ENCODE data around the gene ARHGAP27.
"Not testable (repeated sequence)": the region's sequence is repeated elsewhere in the genome, so short reads cannot be mapped to it uniquely, and the experiment has no call there.

Gene ARHGAP27

GRCh38 chr17:45446872-45447625 is 14.4 kb upstream of the ARHGAP27 start:
- not testable (repeated sequence) for DNase-seq (ENCODE audit: low read depth)

DNA sequence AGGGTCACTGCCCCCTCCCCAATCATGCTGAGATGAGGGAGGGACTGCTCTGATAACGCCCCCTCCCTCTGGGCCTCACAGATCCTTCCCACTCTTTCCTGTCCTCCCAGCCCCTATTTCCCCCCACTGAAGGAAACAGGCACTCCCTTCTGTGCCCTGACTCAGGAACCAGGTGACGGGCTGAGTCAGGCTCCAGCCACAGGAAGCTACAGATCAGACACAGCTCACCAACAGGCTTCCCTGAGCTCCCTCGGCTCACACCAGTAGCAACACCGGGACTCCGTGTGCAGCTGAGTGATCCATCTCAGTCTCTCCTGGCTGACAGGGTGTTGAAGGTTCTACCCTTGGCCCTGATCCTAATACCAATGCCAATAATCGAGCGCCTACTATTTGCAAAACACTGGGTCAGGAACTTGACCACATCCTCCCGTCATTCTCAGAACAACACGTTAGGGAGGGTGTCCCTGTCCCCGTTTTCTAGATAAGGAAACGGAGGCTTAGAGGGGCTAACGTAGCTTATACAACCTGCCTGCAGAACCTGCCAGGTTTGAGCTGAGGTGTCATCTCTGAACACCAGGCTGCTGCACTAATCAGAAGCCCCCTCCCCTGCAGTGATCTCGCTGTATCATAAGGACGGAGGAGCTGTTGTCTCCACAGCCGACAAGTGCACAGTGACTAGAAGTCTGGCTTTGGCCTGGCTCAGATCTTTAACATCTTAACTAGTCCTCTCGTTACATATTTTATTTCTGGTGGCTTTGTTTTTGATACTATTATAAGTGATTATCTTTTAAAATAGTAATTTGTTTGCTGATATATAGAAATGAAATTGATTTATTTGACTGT is 13.5 kb upstream of the ARHGAP27 start:
- not testable (repeated sequence) for DNase-seq (ENCODE audit: low read depth)

DNA sequence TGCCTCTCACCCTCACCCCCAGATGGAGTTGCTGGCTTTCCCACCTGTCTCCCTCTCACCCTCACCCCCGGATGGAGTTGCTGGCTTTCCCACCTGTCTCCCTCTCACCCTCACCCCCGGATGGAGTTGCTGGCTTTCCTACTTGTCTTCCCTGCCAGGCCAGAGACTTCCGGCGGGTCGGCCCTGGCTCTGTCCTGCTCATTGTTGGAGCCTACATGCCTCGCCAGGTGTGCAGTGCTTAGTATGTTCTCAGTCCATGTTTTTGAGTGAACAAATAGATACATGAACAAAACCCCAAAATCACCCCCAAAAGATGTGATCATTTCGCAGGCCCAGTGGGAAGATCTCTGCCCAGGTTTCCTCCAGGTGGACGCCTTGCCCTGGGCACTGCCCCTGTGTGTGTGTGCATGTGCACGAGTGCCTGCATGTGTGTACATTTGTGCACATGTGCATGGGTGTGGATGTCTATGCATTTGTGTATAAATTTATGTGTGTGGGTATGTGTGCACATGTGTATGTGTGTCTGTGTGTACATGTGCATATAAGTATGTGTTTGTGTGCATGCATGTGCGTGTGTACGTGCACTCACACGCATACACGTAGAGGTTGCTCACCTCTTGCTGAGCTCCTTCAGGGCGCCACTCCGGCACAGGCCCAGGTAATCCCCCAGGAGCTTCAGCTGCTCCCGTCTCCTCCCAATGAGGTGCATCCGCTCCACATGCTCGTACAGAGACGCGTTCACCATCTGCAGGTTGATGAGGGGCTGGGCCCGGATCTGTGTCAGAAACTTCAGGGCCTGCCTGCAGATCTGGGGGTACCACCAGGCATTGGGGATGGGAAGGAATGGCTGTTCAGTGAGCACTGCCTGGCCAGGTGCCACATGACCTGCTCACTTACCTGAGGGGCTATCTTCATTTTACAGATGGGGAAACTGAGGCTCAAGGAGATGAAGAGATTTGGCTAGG is 12.5 kb upstream of the ARHGAP27 start:
- DNase-seq (ENCODE audit: low read depth): not testable (repeated sequence)

- not testable (repeated sequence) for DNase-seq (ENCODE audit: low read depth)
Observed at GRCh38 chr17:45444301-45444700, 11.6 kb upstream of the ARHGAP27 start.

DNA sequence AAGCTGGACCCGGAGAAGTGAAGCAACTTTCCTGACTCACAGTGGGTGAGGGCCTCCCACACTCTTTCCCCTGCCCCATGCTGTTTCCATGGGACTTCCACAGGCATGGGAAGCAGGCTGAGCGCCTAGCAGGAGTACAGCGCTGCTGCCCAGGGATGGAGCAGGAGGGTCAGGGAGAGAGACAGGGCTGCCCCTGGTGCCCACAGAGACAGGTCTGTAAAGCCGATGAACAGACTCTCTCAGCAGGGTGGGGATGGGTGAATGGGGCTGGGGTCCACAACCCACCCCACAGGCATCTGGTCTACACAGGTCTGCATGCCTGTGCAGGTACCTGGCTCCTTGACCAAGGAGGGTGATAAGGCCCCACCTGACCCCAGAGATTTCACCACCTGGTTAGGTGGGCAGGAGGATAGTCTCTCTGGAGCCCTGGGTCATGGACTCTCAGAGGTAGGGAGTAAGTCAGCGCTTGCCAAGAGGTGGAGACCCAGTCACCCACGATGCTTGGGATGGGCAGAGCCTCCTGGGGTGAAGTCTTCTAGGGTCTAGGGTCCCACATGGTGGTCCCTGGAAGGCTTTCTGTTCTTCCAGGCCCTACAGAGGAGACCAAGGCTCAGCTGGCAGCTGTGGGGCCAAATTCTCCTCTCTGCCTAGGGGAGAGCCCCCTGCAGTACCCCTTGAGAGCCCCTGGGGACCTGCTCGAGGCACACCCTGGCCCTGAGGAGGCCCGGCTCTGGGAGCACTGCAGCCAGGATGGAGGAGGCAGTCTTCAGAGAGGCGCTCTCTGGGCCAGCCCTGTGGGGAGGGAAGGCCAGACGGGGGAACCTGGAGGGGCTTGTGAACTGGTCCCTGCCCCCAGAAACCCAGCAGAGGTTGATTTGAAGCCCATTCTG is 10.9 kb upstream of the ARHGAP27 start:
- not testable (repeated sequence) for DNase-seq (ENCODE audit: low read depth)

GRCh38 chr17:45441526-45442310 is 9.0 kb upstream of the ARHGAP27 start:
- no peak for DNase-seq (ENCODE audit: low read depth)

- not testable (repeated sequence) for DNase-seq (ENCODE audit: low read depth)
Observed at GRCh38 chr17:45440839-45441515, 8.3 kb upstream of the ARHGAP27 start.

DNA sequence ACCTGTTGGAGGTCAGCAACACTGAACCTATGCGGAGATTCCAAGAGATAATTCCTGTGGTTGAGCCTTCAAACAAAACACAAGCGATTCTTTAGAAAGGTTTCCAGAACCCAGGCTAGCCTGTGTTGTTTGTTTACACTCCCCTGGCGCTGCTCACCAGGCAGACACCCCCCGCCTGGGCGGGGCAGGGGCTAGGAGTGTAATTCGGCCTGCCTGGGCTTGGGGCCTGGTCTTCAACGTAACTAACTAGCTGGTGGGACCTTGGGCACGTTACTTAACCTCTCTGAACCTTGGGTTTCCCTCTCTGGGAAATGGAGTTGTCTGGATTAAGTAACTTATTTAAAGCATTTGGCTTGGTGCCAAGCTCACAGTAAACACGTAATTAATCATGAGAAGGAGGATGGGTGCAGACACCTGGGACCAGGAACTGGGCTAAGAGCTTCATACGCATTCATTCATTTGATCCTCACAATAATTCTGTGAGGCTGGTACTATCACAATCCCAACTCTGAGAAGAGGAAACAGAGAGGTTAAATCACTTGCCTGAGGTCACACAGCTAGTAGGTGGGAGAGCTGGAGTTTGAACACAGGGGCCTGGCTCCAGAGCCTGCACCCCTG is 7.6 kb upstream of the ARHGAP27 start:
- DNase-seq (ENCODE audit: low read depth): no peak

DNA sequence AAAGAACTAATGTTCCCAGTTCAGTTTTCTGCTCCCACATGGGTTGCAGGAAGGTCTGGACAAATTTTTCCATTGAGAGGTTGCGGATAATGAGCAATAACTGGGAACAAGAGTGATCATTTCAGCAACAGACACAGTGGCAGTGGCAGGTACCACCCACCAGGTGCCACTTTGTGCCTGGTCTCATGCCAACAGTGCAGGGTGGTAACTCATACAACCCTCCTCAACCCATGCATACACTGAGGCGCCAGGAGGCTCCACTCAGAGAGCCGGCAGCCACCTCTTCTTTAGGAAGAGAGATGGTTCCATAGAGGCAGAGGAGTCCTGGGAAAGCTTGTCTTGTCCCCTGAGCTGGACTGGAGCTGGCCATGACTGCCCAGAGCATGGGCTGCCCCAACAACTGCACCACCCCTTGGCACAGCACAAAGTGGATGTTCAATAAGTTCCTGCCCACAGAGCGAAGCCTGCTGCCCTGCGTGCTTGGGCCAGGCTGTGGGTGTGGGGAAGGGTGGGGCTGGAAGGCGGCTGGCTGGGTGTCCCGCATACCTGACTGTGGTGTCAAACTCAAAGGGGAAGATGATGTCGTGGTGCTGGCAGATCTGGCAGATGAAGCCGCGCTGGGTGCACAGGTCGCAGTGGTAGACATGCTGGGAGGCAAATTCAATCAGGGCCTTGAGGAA is 6.4 kb upstream of the ARHGAP27 start:
- no peak for DNase-seq (ENCODE audit: low read depth)

DNA sequence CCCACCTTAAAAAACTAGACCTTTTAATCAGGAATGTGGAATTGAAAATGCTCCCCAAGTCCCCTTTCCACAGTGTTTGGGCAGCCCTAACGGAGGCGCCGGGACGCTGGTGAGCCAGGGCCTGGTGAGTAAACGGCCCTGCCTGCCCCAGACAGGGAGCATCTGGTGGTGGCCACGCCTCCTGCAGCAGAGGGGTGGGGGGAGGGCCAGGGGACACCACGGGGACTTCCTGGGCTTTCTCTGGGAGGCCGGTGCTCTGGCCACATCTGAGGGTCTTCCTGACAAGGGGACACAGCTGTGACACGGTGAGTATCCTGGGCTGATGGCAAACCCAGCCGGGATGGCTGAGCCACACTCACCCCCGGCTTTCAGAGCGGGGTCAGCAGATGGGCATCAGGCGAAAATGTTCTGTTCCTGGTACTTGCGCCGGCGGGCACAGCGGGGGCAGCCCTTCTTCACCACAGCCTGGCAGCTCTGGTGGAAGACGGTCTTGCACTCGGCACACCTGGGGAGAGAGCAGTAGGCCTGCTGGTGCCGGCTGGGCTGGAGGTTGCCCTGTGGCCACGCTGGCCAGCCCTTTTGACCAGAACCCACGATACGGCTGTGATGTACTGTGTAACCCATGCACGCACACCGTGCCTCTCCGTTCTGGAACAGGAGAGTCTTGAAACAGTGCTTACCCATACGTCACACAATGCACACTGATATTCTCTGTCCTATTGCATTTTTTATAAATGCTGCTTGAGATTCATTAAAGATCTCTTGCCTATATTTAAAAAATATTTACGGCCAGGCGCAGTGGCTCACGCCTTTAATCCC is 5.0 kb upstream of the ARHGAP27 start:
- no peak for DNase-seq (ENCODE audit: low read depth)

DNA sequence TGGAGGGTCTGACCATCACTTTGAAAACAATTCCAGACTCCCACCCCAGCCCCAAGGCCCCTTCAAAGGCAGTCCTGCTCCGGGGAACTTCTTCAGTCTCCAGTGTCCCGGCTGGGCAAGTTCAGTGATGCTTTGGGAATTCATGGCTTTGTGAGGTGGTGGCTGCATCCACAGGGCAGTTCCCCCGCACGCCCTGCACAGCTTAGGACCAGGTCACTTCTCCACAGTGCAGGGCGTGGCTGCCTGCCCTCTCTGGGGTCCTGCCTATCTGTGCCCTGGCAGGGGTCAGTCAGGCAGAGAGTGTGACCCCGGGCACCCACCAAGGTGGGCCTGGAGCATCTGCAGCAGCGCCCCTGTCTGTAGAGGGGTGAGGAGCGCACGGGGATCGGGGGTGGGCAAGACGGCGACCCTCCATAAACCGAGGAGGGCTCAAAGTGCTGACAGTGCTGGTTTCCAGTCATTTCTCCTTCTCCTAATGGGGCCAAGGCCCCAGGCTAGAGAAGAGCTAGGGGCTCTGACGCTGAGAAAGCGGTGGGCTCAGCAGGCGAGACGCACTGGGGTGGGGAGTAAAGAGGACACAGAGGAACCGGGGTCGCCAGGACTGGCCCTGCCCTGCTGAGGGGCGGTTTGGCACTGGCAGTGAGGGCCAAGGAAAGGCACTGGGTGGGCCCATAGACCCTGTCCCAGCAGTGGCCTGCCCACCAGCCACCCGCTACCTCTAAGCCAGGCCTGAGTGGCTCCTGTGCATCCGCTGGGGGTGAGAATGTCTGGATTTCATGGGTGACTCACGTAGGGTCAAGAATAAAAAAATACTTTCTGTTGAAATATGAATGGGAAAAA is 4.2 kb upstream of the ARHGAP27 start:
- no peak for DNase-seq (ENCODE audit: low read depth)

GRCh38 chr17:45436161-45436560 is 3.5 kb upstream of the ARHGAP27 start:
- DNase-seq (ENCODE audit: low read depth): no peak

DNA sequence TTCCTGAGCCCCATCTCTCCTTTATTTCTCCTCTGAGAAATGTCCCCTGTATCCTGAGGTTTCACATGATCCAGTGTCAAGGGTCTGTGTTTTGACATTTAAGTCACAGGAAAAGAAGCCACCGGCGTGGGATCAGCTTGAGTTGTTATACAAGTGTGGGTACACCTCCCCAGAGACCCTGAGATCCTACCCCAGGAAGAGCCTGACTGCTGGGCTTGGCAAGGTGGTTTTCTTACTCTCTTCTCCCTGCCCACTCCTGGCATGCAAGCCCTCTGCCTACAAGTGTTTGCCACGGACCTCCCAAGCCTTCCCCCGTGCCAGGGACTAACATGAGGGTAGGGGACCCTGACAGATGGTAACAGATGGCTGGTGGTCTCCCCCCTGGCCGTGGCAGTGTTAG is 2.8 kb upstream of the ARHGAP27 start:
- DNase-seq (ENCODE audit: low read depth): no peak

- DNase-seq (ENCODE audit: low read depth): no peak
Observed at GRCh38 chr17:45433159-45433535, 477 bp upstream of the ARHGAP27 start.

- DNase-seq (ENCODE audit: low read depth): peak; percentile 64
Observed at GRCh38 chr17:45431531-45432404, 902 bp downstream of the ARHGAP27 start.

Measured in activated T-helper 9 cell treated with anti-CD3 and anti-CD28 coated beads, Interleukin-2, amount 50 U/mL, for 16 hours (primary cell).